ENCODE results near the gene EEF1AKMT3. TPM values are rescaled to one million over a fixed set of nuclear protein-coding genes. Genes with fewer than 3 reads are reported as not detected.
"Not testable (repeated sequence)": the region's sequence is repeated elsewhere in the genome, so short reads cannot be mapped to it uniquely, and the experiment has no call there.

The EEF1AKMT3 gene
- total RNA-seq, 1 experiment from 2014 or later = 6.6 TPM

GRCh38 chr12:57765698-57766463 is 6.5 kb upstream of the EEF1AKMT3 start:
- DNase-seq (ENCODE audit: low read depth) = no peak

GRCh38 chr12:57766464-57767304 is 5.7 kb upstream of the EEF1AKMT3 start, which contains the start of gene CYP27B1:
CYP27B1 (minus strand) TSS chr12:57767078; CDS start chr12:57767041, 37 bp downstream.
- DNase-seq (ENCODE audit: low read depth) = peak; percentile 32

- DNase-seq (ENCODE audit: low read depth) = no peak
Measured at GRCh38 chr12:57767305-57767698, 5.1 kb upstream of the EEF1AKMT3 start.

- no peak for DNase-seq (ENCODE audit: low read depth)
Measured at GRCh38 chr12:57767876-57768275, 4.5 kb upstream of the EEF1AKMT3 start.

- no peak for DNase-seq (ENCODE audit: low read depth)
Measured at GRCh38 chr12:57769594-57769993, 2.8 kb upstream of the EEF1AKMT3 start.

- DNase-seq (ENCODE audit: low read depth) = no peak
Measured at GRCh38 chr12:57770734-57771133, 1.7 kb upstream of the EEF1AKMT3 start.

GRCh38 chr12:57771236-57771872 is 1.1 kb upstream of the EEF1AKMT3 start:
- DNase-seq (ENCODE audit: low read depth) = peak; percentile 86

- DNase-seq (ENCODE audit: low read depth) = peak; percentile 94
Measured at GRCh38 chr12:57771873-57772428, 463 bp upstream of the EEF1AKMT3 start, which contains the start of gene METTL1. METTL1 (minus strand) TSS chr12:57772105; CDS start chr12:57772083, 22 bp downstream.

- not testable (repeated sequence) for DNase-seq (ENCODE audit: low read depth)
Measured at GRCh38 chr12:57774634-57775033, 2.2 kb downstream of the EEF1AKMT3 start.

GRCh38 chr12:57775044-57775443 is 2.6 kb downstream of the EEF1AKMT3 start:
- no peak for DNase-seq (ENCODE audit: low read depth)

GRCh38 chr12:57775563-57776246 is 3.3 kb downstream of the EEF1AKMT3 start:
- DNase-seq (ENCODE audit: low read depth) = no peak

- DNase-seq (ENCODE audit: low read depth) = no peak
Measured at GRCh38 chr12:57776247-57776587, 3.8 kb downstream of the EEF1AKMT3 start.

- DNase-seq (ENCODE audit: low read depth) = no peak
Measured at GRCh38 chr12:57777367-57777766, 5.0 kb downstream of the EEF1AKMT3 start.

- DNase-seq (ENCODE audit: low read depth) = no peak
Measured at GRCh38 chr12:57777911-57778310, 5.5 kb downstream of the EEF1AKMT3 start.

- peak; percentile 19 for DNase-seq (ENCODE audit: low read depth)
Measured at GRCh38 chr12:57779736-57780135, 7.3 kb downstream of the EEF1AKMT3 start.

GRCh38 chr12:57780284-57780897 is 8.0 kb downstream of the EEF1AKMT3 start:
- DNase-seq (ENCODE audit: low read depth) = no peak

GRCh38 chr12:57781244-57781643 is 8.8 kb downstream of the EEF1AKMT3 start:
- DNase-seq (ENCODE audit: low read depth) = no peak

GRCh38 chr12:57781801-57782200 is 9.4 kb downstream of the EEF1AKMT3 start:
- DNase-seq (ENCODE audit: low read depth) = no peak

- no peak for DNase-seq (ENCODE audit: low read depth)
Measured at GRCh38 chr12:57782243-57782607, 9.8 kb downstream of the EEF1AKMT3 start.

GRCh38 chr12:57782608-57783465 is 10.4 kb downstream of the EEF1AKMT3 start, which contains the start of gene TSFM:
TSFM (plus strand) TSS chr12:57782787; CDS start chr12:57782802, 15 bp downstream.
- peak; percentile 92 for DNase-seq (ENCODE audit: low read depth)
